GM12875 (cell line): Measurements from ENCODE around the gene ZNF821.

Experiments
- H3K4me3 ChIP-seq: one replicate; pipeline ENCODE4 v1.5.1; 2011; ENCODE audit warnings: low read depth, low read length, control low read depth
- CTCF ChIP-seq: IDR thresholded peaks from 2 replicates; pipeline ENCODE4 v1.5.1; 2011; ENCODE audit warnings: low read depth, mild to moderate bottlenecking, control low read depth, inconsistent platforms, low read length, moderate library complexity, borderline replicate concordance; ENCODE audit not compliant: insufficient read depth

ZNF821 gene

GRCh38 chr16:71851746-71852145, 32.2 kb downstream of the ZNF821 start:
- no peak for TF ChIP-seq CTCF
- no peak overlapping the region for H3K4me3 ChIP-seq

GRCh38 chr16:71848622-71849021, 35.4 kb downstream of the ZNF821 start:
- no peak for TF ChIP-seq CTCF
- no peak overlapping the region for H3K4me3 ChIP-seq

- peak overlapping the region; percentile 88 for H3K4me3 ChIP-seq
- TF ChIP-seq CTCF: no peak
Measured at GRCh38 chr16:71847096-71847495, 36.9 kb downstream of the ZNF821 start.

- peak overlapping the region; percentile 88 for H3K4me3 ChIP-seq
Measured at GRCh38 chr16:71846431-71846830, 37.6 kb downstream of the ZNF821 start.

GRCh38 chr16:71845639-71846430, 38.1 kb downstream of the ZNF821 start, which contains the start of gene ATXN1L:
TSS of gene ATXN1L (plus strand) at chr16:71845976. CDS start at chr16:71849741, 3,765 bp downstream.
- H3K4me3 ChIP-seq: peak within 1 kb of the TSS; percentile 88
- no peak for TF ChIP-seq CTCF

More at GRCh38 chr16:71846431-71846830, 37.6 kb downstream of the ZNF821 start:
- TF ChIP-seq CTCF: no peak

- TF ChIP-seq CTCF: no peak
- no peak overlapping the region for H3K4me3 ChIP-seq
Measured at GRCh38 chr16:71843572-71843971, 40.4 kb downstream of the ZNF821 start.

- H3K4me3 ChIP-seq: no peak overlapping the region
- no peak for TF ChIP-seq CTCF
Measured at GRCh38 chr16:71840052-71840451, 43.9 kb downstream of the ZNF821 start.
